Middle frontal gyrus (tissue), 1 donor: Measurements from ENCODE around the gene TGFBRAP1.
A peak's percentile ranks its signal among the peaks of the same experiment; 100 is the strongest.
"Not testable (repeated sequence)": the region's sequence is repeated elsewhere in the genome, so short reads cannot be mapped to it uniquely, and the experiment has no call there.

ENCODE experiments used
- DNase-seq: peaks from one replicate; pipeline ENCODE4 v3.0.0-alpha.2; 2015; ENCODE audit warnings: low spot score; ENCODE audit errors: extremely low spot score

Gene TGFBRAP1

DNA sequence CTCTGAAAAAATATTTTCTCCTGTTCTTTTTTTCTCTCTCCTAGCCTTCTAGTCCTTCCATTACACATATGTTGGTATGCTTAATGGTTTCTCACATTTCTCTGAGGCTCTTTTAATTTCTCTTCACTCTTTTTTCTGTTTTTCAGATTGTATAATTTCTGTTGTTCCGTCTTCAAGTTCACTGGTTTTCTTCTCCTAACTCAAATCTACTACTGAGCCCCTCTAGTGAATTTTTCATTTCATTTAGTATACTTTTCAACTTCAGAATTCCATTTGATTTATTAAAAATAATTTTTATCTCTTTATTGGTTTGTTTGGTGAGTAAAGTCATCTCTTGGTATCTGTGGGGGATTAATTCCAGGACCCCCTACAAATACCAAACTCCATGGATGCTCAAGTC is 27.6 kb upstream of the TGFBRAP1 start:
- DNase-seq: no peak

DNA sequence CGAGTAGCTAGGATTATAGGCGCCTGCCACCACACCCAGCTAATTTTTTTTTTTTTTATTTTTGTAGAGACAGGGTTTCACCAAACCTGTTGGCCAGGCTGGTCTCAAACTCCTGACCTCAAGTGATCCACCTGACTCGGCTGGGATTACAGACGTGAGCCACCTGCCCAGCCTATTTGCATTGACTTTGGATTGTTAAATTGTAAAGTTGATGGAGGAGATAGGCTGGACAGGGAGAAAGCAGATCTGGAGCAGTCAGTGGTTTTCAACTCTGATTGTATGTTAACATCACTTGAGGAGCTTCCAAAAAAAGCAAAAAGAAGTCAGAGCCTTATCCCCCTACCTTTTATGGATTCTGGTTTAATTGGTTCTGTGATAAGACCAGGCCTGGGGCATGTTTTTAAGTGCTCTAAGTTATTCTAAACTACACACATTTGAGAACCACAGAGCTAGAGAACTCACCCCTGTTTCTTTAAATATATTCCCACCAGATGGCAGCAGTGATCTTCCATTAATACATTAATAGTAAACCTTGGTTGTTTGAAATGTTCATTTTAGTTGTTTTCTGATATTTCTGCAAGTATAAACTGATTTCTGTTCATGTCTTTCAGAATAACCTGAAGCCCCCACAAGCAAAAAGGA is 15.3 kb upstream of the TGFBRAP1 start:
- no peak for DNase-seq

DNA sequence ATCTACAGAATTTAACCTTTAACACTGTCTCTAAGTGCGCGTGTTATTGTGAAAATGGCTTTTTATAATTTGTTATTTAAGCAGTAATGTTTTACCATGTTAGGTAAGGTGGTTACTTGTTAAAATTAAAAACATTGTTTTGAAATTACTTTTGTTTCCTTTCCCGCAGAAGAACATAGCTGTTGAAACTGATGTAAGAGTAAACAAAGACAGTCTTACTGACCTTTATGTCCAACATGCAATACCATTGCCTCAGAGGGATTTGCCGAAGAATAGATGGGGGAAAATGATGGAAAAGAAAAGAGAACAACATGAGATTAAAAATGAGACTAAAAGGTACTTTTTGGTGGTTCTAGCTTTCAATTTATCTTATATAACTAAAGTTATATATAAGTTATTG is 9.9 kb upstream of the TGFBRAP1 start:
- DNase-seq: no peak

DNA sequence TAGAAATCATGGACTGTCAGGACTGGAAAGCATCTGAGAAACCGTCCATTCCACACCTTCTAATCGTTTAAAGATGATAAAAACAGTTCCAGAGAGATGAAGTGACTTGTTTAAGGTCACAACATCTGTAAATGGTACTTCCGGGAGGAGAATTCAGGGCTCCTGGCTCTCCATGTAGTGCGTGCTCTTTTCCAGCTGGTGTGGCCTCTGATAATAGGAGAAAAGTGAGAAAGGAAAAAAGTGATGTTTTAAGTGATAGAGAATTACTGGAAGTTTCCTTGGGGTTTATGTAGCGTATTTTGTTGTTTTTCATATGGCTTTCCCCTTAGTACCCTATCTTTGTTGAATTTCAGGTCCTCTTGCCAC is 8.5 kb upstream of the TGFBRAP1 start:
- DNase-seq: no peak

DNA sequence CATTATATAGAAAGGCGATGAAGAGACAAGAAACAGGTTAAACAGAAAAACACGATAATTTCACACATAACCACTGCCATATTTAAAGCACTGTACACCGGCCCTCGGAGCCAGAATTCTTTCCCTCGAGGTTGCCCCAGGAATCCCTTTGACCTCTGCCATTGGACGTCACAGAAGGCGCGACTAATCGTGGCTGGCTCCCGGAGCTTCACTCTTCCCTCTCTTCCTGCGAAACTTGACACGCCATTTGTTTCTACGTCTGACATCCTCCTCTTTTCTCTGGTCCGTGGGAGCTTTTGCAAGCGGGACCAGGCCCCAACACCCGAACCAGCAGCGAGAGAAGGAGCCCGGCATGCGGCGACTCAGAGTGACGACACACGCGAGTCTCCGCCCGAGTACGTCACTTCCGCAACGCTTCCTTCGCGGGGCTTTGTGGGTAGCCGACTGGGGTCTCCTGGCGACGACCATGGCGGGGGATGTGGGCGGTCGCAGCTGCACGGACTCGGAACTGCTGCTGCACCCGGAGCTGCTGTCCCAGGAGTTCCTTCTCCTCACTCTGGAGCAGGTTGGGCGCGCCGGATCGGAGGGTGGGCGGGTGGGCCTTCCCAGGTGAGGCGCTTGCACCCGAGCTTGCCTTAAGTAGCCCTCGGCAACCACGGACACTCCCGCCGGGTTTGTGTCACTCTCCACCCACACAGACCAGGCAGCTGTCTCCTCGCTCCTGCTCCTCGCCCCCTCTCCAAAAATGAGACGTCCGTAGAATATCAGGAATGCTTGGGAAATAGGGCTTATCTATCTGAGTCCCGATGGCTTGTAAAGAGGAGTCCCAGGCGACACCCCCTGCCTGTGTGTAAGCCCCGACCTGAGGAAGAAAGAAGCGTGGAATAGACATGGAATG is 7.8 kb upstream of the TGFBRAP1 start, which contains the start of gene C2orf49:
Gene C2orf49, plus strand, starts transcription at position 419 of the 898 bp plus-strand sequence. Its CDS starts 48 bp downstream, at position 467.
- DNase-seq: peak; percentile 84

DNA sequence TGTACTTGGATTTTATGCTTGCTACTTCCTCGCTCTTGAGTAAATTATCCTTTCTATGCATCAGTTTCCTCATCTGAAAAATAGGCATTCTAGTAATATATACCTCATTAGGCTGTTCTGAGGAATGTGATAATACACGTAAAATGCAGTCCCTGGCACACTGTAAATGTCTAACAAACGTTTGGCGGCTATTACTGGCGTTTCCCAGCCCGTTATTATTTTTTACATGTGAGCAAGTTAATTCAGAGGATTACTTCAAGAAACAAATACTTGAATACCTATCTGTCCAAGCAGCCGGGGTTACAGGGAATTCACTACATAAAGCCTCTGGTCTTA is 7.2 kb upstream of the TGFBRAP1 start:
- DNase-seq: no peak

DNA sequence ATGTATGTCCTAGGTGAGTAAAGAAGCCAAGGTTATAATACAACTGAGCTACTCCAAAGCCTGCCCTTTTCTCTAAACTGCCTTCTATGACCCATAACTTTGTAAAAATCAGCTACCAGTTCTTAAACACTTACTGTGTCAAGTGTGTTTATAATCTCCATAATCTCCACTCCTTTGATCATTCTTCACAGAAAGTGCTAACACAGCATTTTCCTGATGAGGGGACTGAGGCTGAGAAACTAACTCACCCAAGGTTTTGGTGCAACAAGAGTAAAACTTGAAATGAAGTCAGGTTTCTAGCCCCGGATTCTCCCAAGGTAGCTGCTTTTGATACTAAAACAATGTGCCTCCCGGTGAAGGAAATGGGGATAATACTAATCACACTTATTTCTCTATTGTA is 5.9 kb upstream of the TGFBRAP1 start:
- no peak for DNase-seq

DNA sequence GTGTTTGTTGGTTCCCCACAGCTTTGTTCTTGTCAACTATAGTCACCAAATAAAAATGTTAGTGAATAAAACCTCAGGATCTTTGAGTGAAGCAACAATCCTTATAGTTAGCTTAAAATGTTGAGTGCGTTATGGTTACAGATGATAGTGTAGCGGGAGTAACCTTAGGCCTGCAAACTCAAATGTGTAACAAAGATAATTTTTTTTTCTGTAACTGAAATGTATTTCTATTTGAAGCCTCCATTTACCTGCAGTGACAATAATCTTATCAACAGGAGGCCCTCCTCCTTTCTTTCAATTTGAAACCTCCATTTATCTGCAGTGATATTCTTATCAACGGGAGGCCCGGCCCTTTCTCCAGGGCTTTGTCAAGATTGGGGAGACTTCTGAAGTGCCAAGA is 4.7 kb upstream of the TGFBRAP1 start:
- DNase-seq: no peak

DNA sequence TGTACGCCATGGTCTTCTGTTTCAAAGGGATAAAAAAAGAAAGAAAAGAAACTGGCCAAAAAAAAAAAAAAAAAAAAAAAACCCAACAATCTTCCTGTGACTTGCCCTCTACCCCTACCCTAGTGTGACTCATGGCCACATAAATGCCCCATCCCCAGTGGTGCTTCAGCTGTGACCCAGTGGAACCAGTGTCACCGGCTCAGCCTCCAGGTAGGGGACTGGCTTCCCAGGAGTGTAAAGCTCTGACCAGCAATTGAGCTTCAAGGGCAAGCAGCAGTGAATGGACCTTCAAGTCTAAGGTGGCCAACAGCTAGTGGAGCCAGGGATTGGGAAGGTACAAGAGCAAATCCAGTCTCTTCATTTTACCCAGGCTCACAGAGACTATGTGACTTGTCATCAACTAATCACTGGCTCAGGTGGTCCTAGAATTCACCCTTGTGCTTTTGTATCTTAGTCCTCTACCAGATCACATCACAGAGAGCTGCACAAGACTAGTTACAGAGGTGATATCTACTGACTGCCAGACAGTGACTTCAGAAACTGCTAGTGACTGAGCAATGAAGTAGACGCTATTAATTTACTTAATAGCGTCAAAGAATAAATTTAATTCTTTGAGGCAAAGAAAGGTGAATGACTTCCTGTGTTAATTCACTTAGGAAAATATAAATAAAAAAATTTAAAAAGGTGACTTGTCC is 1.3 kb upstream of the TGFBRAP1 start:
- no peak for DNase-seq

DNA sequence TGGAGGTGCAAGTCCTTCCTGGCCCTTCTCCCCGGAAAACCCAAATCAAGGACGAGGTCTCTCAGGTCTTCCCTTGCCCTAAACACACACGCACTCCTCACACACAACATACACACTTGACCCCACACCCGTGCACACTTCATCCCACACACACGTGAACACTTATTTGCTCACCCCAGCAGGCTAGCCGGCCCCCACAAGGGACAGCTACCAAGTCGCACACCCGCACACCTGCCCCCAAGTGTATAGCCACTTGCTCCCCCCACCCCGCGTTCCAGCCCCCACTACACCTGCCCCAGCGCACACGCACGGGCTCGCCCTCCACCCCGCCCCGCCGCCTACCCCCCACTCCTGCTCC is 359 bp downstream of the TGFBRAP1 start:
- DNase-seq: no peak

DNA sequence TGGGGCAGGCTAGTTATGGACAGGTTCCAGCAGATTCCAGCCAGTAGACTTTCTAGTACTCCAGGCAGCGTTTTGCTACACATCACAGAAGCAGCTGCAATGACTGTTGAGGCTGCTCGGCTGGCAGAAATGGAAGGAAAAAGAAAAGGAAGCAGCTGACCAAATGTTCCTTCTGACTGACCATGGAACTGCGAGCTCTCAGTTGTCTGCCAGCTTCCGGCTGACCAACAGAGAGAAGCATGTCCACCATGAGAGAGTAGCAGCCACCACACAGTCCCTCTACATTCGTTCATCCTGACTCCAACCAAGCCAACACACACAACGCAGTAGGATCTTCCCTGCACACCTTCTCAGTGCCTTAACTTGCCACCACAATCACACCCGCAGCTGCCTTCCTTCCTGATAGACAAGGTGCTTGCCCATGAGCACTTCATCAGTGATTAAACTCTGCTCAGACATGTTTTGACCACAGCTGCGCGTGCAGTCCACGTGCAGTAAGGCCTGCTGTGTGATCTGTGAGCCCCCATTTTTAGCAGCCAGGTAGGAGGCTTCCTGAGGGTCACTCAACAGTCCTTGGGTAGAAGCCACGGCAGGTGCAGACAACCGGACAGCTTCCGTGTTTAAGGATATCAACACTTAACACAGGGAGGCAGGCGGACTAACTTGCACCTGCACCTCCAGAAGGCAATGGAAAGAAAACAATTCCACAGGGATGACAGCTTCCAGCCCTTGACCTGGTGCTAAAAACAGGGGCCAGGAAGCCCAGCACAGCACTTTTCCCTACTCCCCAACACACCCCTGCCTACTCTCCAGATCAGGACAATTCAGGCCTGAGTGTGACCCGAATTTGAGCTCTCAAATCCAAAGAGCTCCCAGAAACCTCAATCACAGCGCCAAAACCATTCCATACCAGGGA is 996 bp downstream of the TGFBRAP1 start:
- DNase-seq: no peak

DNA sequence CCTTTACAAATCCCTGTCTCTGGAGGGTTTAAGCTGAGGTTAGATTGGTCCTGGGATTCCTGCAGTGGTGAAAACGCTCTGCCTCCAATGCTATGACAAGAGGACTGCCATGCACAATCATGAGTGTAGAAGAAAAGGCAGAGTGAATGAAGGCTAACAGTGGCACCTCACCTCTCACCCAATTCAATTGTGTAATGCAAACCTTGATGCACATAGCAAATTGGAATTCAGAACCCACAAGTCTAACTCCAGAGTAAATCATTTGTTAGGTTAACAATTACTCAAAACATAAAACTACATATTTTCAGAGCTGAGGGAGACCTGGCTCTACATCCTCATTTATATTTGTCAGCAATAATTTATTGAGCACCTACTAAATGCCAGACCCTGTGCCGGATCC is 1.8 kb downstream of the TGFBRAP1 start:
- DNase-seq: no peak

DNA sequence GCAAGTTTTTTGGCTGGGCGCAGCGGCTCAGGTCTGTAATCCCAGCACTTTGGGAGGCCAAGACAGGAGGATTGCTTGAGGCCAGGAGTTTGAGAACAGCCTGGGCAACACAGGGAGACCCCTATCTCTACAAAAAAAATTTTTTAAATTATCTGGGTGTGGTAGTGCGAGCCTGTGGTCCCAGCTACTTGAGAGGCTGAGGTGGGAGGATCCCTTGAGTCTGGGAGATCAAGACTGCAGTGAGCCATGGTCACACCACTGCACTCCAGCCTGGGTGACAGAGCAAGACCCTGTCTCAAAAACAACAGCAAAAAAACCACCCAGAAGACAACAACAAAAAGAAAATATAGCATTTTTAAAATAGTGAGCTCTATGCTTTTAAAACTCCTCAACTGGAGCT is 2.3 kb downstream of the TGFBRAP1 start:
- not testable (repeated sequence) for DNase-seq

DNA sequence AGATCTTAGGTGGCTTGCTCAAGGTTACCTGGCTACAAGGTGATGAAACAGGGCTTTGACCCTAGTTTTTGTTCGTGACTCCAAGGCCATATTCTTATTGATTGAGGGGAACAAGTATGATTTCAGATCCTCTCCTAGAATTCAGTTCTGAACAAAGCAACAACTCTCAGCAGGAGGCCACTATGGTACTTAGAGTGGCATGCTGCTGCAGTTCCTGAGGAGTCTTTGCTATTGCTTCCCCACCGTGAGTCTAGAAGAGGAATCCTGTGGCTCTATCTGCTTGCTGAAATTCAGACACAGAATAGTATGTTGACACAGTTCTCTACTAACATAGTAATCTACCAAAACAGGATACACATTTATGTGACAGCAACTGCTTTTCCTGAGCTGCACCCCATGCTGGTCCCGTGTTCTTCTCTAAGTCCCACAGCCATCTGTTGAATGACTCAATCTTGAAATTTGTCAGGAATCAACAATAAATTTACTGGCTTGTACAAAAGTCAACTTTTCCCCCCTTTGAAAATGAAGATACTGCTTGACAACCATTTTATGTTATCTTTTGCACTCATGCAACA is 4.1 kb downstream of the TGFBRAP1 start:
- no peak for DNase-seq

DNA sequence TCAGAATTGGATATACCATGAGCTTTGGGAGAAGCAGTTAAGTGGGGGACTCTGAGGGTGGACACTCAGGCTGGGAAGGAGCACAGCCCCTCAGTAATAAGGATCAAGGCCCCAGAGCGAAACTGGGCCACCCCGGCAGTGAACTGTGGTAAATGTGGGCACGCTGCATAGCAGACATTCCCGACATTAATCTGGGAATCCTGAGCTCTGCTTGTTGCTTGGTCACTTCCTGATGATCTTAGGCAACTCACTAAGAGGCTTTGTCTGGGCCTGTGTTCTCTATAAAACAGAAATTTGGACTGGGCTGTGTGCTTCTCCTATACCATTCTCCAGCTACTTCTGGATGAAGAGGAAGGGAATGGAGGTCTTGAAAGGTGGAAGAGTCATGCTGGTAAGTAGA is 4.8 kb downstream of the TGFBRAP1 start:
- no peak for DNase-seq

DNA sequence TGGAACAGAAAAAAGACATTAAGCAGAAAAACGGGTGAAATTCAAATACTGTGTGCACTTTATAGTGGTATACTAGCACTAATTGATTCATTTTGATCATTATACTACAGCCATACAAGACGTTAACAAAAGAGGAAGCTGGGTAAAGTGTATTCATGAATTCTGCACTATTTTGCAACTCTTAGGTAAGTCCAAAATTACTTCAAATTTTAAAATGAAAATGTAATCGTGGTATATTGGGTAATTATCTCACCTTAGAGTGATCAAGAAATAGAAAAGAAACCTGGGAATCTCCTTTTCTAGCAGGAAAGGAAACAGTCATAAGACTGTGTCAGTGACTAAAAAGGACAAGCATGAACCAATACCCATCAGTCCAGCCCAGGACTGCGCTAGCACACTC is 5.4 kb downstream of the TGFBRAP1 start:
- no peak for DNase-seq

DNA sequence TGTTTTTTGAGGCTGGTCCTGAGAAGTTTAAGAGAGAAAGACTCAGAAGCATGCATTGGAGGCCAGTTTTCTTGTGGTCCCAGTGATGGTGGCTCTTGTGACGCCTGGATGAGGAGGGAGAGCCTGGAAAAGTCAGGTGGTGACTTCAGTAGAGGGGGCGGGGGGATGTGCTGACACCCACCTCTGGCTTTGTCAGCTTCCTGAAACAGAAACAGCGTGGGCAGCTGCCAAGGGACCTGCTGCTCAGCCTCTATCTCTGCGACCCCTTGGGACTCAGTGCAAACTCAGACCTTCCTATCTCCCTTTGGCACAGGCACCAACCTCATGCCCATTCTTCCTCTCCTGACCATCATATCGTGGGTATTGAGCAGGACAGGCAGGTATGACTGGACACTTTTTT is 6.4 kb downstream of the TGFBRAP1 start:
- DNase-seq: no peak

DNA sequence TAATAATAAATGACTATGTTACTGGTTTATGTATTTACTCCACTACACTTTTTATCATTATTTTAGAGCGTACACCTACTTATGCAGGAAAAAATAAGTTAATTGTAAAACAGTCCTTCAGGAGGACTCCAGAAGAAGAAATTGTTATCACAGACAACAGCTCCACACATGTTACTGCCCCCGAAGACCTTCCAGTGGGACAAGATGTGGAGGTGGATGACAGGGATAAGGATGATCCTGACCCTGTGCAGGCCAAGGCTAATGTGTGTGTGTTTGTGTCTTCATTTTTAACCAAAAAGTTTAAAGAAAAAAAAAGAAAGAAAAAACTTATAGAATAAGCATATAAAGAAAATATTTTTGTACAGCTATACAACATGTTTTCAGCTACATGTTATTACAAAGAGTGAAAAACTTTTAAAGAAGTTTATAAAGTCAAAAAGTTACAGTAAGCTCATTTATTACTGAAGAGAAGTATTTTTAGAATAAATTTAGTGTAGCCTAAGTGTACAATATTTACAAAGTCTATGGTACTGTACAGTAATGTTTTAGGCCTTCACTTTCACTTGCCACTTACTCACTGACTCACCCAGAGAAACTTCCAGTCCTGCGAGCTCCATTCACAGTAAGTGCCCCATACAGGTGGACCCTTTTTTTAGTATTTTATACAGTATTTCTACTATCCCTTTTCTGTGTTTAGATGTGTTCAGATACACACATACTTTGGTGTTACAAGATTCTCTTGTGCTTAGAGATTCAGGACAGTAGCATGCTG is 7.5 kb downstream of the TGFBRAP1 start:
- DNase-seq: no peak

DNA sequence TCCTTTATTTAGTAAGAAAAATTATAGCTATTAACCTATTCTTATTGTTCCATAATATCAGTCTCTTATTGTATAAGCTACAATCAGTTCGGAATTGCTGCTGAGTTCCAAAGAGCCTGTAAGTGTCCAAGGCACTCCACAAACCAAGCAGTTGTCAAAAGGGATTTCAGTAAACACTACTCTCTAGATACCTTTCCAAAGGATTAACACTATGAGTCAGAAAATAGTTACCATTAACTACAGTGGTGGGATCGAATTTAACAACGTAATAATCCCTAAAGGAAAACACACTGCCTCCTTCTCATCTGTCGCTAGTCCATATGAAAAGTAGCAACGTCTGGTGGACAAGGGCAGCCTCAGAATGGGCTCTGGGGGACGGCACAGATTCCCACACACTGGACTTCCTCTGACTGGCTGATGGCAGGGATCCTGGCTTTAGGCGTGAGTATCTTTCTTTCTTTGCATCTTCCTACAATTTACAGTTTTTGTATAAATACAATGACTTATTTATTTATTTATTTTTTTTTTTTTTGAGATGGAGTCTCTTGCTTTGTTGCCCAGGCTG is 8.8 kb downstream of the TGFBRAP1 start:
- no peak for DNase-seq

DNA sequence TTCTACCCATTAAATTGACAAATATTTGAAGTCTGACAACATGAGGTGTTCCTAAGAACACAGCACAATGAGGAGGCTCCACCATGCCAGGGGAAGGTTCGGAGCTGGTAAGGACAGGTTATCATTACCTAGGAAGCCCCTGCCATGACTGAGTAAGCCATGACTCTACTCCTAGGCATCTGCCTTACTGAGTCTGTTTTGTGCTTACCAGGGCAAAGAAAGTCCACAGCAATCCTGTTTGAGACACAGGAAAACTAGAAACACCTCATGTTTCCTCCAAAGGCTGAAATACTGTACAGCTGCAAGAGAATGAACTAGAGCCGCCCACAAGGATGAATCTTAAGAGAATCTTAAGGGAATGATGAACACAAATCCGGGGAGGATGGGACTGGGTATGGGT is 11.6 kb downstream of the TGFBRAP1 start:
- no peak for DNase-seq
